ENCODE measurements around the gene LARGE2.

The LARGE2 gene

DNA sequence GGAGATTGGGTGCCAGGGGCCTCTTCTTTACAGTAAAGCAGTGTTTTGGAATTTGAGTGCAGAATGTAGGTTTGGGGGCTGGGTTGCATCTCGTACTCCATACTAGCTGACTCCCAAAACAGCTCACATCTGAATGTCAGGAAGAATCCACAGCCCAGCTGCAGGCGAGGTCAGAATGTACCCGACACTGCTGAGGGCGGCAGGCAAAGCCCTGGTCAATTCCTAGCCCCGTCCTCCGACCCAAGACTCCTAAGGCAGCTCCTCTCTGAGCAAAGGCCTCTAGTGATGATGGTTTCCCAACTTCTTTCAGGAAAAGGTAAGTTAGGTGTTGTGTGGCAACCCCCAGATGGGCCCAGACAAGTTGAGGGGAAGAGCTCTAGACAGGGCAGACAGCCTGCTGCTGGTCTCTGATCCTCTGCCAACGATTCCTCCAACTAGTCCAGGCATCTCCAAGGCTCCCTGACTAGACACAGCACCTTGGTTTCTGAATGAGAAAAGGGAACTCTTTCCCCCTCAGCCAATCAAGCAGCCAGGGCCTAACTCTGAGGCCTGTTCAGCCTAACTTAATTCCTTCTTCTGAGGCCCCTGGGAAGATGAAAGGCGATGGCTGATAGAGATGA is 8.6 kb downstream of the LARGE2 start:
- TF ChIP-seq, protein P1, sequence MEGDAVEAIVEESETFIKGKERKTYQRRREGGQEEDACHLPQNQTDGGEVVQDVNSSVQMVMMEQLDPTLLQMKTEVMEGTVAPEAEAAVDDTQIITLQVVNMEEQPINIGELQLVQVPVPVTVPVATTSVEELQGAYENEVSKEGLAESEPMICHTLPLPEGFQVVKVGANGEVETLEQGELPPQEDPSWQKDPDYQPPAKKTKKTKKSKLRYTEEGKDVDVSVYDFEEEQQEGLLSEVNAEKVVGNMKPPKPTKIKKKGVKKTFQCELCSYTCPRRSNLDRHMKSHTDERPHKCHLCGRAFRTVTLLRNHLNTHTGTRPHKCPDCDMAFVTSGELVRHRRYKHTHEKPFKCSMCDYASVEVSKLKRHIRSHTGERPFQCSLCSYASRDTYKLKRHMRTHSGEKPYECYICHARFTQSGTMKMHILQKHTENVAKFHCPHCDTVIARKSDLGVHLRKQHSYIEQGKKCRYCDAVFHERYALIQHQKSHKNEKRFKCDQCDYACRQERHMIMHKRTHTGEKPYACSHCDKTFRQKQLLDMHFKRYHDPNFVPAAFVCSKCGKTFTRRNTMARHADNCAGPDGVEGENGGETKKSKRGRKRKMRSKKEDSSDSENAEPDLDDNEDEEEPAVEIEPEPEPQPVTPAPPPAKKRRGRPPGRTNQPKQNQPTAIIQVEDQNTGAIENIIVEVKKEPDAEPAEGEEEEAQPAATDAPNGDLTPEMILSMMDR (IDR thresholded peaks at IDR 0.05; ENCODE audit: low read depth, low read length): no peak
- no peak for DNase-seq (ENCODE audit: low read depth in 2 of 2)
- no peak overlapping the region for H3K4me3 ChIP-seq (replicated peaks in 1 of 2; ENCODE audit: low read depth in 2 of 2, low read length in 2 of 2)

DNA sequence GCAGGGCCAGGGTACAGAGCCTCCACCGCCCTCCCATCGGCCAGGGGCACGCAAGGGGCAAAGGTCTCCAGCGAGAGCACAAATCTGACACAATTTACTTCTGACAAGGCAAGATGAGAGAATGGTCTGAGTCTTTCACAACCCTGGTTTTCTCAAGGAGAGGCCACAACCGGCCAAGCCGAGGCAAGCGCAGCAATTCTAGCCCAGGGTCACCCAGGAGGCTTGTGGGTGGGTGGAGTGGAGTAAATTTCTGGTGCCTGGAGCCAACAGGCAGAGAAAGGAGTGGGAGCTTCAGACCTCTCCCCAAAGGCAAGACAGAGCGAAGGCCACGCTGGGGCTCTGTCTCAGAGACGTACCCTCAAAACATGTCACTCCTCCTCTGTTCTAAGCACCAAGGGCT is 9.3 kb downstream of the LARGE2 start:
- no peak overlapping the region for H3K4me3 ChIP-seq (replicated peaks in 1 of 2; ENCODE audit: low read depth in 2 of 2, low read length in 2 of 2)
- DNase-seq (ENCODE audit: low read depth in 2 of 2): no peak
- TF ChIP-seq, protein P1 (IDR thresholded peaks at IDR 0.05; ENCODE audit: low read depth, low read length): no peak

- TF ChIP-seq, protein P1 (IDR thresholded peaks at IDR 0.05; ENCODE audit: low read depth, low read length): no peak
- H3K4me3 ChIP-seq (replicated peaks in 1 of 2; ENCODE audit: low read depth in 2 of 2, low read length in 2 of 2): no peak overlapping the region
- DNase-seq (ENCODE audit: low read depth in 2 of 2): no peak
Observed at GRCh38 chr11:45932217-45932616, 9.8 kb downstream of the LARGE2 start.

GRCh38 chr11:45933131-45933831 is 10.8 kb downstream of the LARGE2 start:
- TF ChIP-seq, protein P1 (IDR thresholded peaks at IDR 0.05; ENCODE audit: low read depth, low read length): no peak
- no peak for DNase-seq (ENCODE audit: low read depth in 2 of 2)
- no peak overlapping the region for H3K4me3 ChIP-seq (replicated peaks in 1 of 2; ENCODE audit: low read depth in 2 of 2, low read length in 2 of 2)

GRCh38 chr11:45933846-45934579 is 11.6 kb downstream of the LARGE2 start:
- H3K4me3 ChIP-seq (replicated peaks in 1 of 2; ENCODE audit: low read depth in 2 of 2, low read length in 2 of 2): no peak overlapping the region

GRCh38 chr11:45934580-45935318 is 12.3 kb downstream of the LARGE2 start:
- no peak overlapping the region for H3K4me3 ChIP-seq (replicated peaks in 1 of 2; ENCODE audit: low read depth in 2 of 2, low read length in 2 of 2)
- no peak for DNase-seq (ENCODE audit: low read depth in 2 of 2)
- TF ChIP-seq, protein P1 (IDR thresholded peaks at IDR 0.05; ENCODE audit: low read depth, low read length): no peak

More at GRCh38 chr11:45933846-45934579, 11.6 kb downstream of the LARGE2 start:
- DNase-seq (ENCODE audit: low read depth in 2 of 2): no peak
- TF ChIP-seq, protein P1 (IDR thresholded peaks at IDR 0.05; ENCODE audit: low read depth, low read length): no peak

Measured in cardiac fibroblast (primary cell).